GM18526 (cell line): Measurements from ENCODE around the gene HERC3.

Experiments
- POLR2A ChIP-seq: IDR thresholded peaks from 3 replicates; pipeline ENCODE4 v1.6.1; 2011; ENCODE audit not compliant: insufficient read length; ENCODE audit errors: extremely low read depth

HERC3 gene

GRCh38 chr4:88600176-88600838 lies 8.0 kb downstream of the HERC3 start:
- no peak for TF ChIP-seq POLR2A

- TF ChIP-seq POLR2A: no peak
Observed at GRCh38 chr4:88604978-88605678, 12.8 kb downstream of the HERC3 start.

- TF ChIP-seq POLR2A: no peak
Observed at GRCh38 chr4:88605736-88606135, 13.5 kb downstream of the HERC3 start.

- TF ChIP-seq POLR2A: no peak
Observed at GRCh38 chr4:88606832-88607231, 14.6 kb downstream of the HERC3 start.

- no peak for TF ChIP-seq POLR2A
Observed at GRCh38 chr4:88609387-88609786, 17.1 kb downstream of the HERC3 start.

- TF ChIP-seq POLR2A: no peak
Observed at GRCh38 chr4:88610771-88611170, 18.5 kb downstream of the HERC3 start.

GRCh38 chr4:88613417-88613875 lies 21.2 kb downstream of the HERC3 start:
- TF ChIP-seq POLR2A: no peak

- no peak for TF ChIP-seq POLR2A
Observed at GRCh38 chr4:88614058-88614457, 21.8 kb downstream of the HERC3 start.

- TF ChIP-seq POLR2A: no peak
Observed at GRCh38 chr4:88616275-88617150, 24.2 kb downstream of the HERC3 start.

GRCh38 chr4:88618782-88619485 lies 26.7 kb downstream of the HERC3 start:
- TF ChIP-seq POLR2A: no peak

GRCh38 chr4:88619971-88620370 lies 27.7 kb downstream of the HERC3 start:
- TF ChIP-seq POLR2A: no peak

- no peak for TF ChIP-seq POLR2A
Observed at GRCh38 chr4:88621763-88622327, 29.6 kb downstream of the HERC3 start.

- no peak for TF ChIP-seq POLR2A
Observed at GRCh38 chr4:88623097-88623496, 30.8 kb downstream of the HERC3 start.

- no peak for TF ChIP-seq POLR2A
Observed at GRCh38 chr4:88628746-88629145, 36.5 kb downstream of the HERC3 start.

- TF ChIP-seq POLR2A: no peak
Observed at GRCh38 chr4:88629826-88630225, 37.5 kb downstream of the HERC3 start.

GRCh38 chr4:88630756-88631155 lies 38.5 kb downstream of the HERC3 start:
- TF ChIP-seq POLR2A: no peak
